ENCODE data around the gene METRNL. TPM values are rescaled to one million over a fixed set of nuclear protein-coding genes. Genes with fewer than 3 reads are reported as not detected.
"Not testable (repeated sequence)": the region's sequence is repeated elsewhere in the genome, so short reads cannot be mapped to it uniquely, and the experiment has no call there.

Gene METRNL
- total RNA-seq, 1 donor from 2014 or later = 50.8 TPM

GRCh38 chr17:83035722-83036121 lies 43.7 kb upstream of the METRNL start:
- H3K4me3 ChIP-seq (ENCODE audit: low read depth, low read length) = no peak overlapping the region
- no peak for FAIRE-seq
- H3K27me3 ChIP-seq (ENCODE audit: control insufficient read depth, insufficient read depth, low read length) = no peaks in the 10 kb centered on the region
- DNase-seq (ENCODE audit: low read depth) = no peak
- no peak for TF ChIP-seq CTCF (IDR thresholded peaks at IDR 0.05; ENCODE audit: insufficient read depth, low read length, severe bottlenecking)
- no peaks in the 10 kb centered on the region for H3K36me3 ChIP-seq (ENCODE audit: control insufficient read depth, insufficient read depth, low read length)

- Histone ChIP-seq H3K27me3 (ENCODE audit: control insufficient read depth, insufficient read depth, low read length) (no peaks in the 10 kb centered on the region), H3K4me3 (ENCODE audit: low read depth, low read length) (no peak overlapping the region), H3K36me3 (ENCODE audit: control insufficient read depth, insufficient read depth, low read length) (no peaks in the 10 kb centered on the region)
- FAIRE-seq (no peak), DNase-seq (ENCODE audit: low read depth) (no peak)
- no peak for TF ChIP-seq CTCF (IDR thresholded peaks at IDR 0.05; ENCODE audit: insufficient read depth, low read length, severe bottlenecking)
Measured at GRCh38 chr17:83036193-83036592, 43.2 kb upstream of the METRNL start.

GRCh38 chr17:83036666-83037065 lies 42.7 kb upstream of the METRNL start:
- H3K36me3 ChIP-seq (ENCODE audit: control insufficient read depth, insufficient read depth, low read length) = peaks cover 1% of the 10 kb centered on the region
- no peak overlapping the region for H3K4me3 ChIP-seq (ENCODE audit: low read depth, low read length)
- no peak for TF ChIP-seq CTCF (IDR thresholded peaks at IDR 0.05; ENCODE audit: insufficient read depth, low read length, severe bottlenecking)
- FAIRE-seq (no peak), DNase-seq (ENCODE audit: low read depth) (no peak)
- no peaks in the 10 kb centered on the region for H3K27me3 ChIP-seq (ENCODE audit: control insufficient read depth, insufficient read depth, low read length)

GRCh38 chr17:83037084-83037873 lies 42.1 kb upstream of the METRNL start:
- FAIRE-seq (no peak), DNase-seq (ENCODE audit: low read depth) (no peak)

GRCh38 chr17:83037874-83038165 lies 41.6 kb upstream of the METRNL start:
- peaks cover 1% of the 10 kb centered on the region for H3K36me3 ChIP-seq (ENCODE audit: control insufficient read depth, insufficient read depth, low read length)
- FAIRE-seq = no peak
- no peak for TF ChIP-seq CTCF (IDR thresholded peaks at IDR 0.05; ENCODE audit: insufficient read depth, low read length, severe bottlenecking)

More at GRCh38 chr17:83037084-83037873, 42.1 kb upstream of the METRNL start:
- H3K36me3 ChIP-seq (ENCODE audit: control insufficient read depth, insufficient read depth, low read length) = peaks cover 1% of the 10 kb centered on the region
- no peak overlapping the region for H3K4me3 ChIP-seq (ENCODE audit: low read depth, low read length)
- TF ChIP-seq CTCF (IDR thresholded peaks at IDR 0.05; ENCODE audit: insufficient read depth, low read length, severe bottlenecking) = no peak
- H3K27me3 ChIP-seq (ENCODE audit: control insufficient read depth, insufficient read depth, low read length) = no peaks in the 10 kb centered on the region

GRCh38 chr17:83038983-83039382 lies 40.4 kb upstream of the METRNL start:
- FAIRE-seq; DNase-seq (ENCODE audit: low read depth); H3K36me3 ChIP-seq (ENCODE audit: control insufficient read depth, insufficient read depth, low read length); H3K4me3 ChIP-seq (ENCODE audit: low read depth, low read length); H3K27me3 ChIP-seq (ENCODE audit: control insufficient read depth, insufficient read depth, low read length): not testable (repeated sequence)

More at GRCh38 chr17:83037874-83038165, 41.6 kb upstream of the METRNL start:
- H3K27me3 ChIP-seq (ENCODE audit: control insufficient read depth, insufficient read depth, low read length) = no peaks in the 10 kb centered on the region
- H3K4me3 ChIP-seq (ENCODE audit: low read depth, low read length) = no peak overlapping the region
- DNase-seq (ENCODE audit: low read depth) = no peak
